GM18505 (cell line): Measurements from ENCODE around the gene AMY1A.
"Not testable (repeated sequence)": the region's sequence is repeated elsewhere in the genome, so short reads cannot be mapped to it uniquely, and the experiment has no call there.

ENCODE experiments used
- ATAC-seq: cut with Tn5 transposase; IDR thresholded peaks from one replicate; pipeline ENCODE4 v1.9.1; 2021; ENCODE audit not compliant: unreplicated experiment
- POLR2A ChIP-seq: IDR thresholded peaks from 4 replicates; pipeline ENCODE4 v1.6.1; 2011; ENCODE audit warnings: borderline replicate concordance; ENCODE audit not compliant: insufficient read depth, insufficient read length; ENCODE audit errors: extremely low read depth

AMY1A gene

GRCh38 chr1:103655460-103655859 is at the start of gene AMY1A:
AMY1A (plus strand) TSS chr1:103655760; CDS start chr1:103656331, 571 bp downstream.
- not testable (repeated sequence) for ATAC-seq

- ATAC-seq: no peak
- no peak for TF ChIP-seq POLR2A
Observed at GRCh38 chr1:103616362-103616761, 39.2 kb upstream of the AMY1A start.

GRCh38 chr1:103616994-103617477 is 38.5 kb upstream of the AMY1A start, which contains the start of gene AMY2A:
AMY2A (plus strand) TSS chr1:103617427; CDS start chr1:103617441, 14 bp downstream.
- ATAC-seq: not testable (repeated sequence)

GRCh38 chr1:103627436-103627835 is 28.1 kb upstream of the AMY1A start:
- ATAC-seq: not testable (repeated sequence)

GRCh38 chr1:103641194-103641593 is 14.4 kb upstream of the AMY1A start:
- ATAC-seq: not testable (repeated sequence)

- not testable (repeated sequence) for ATAC-seq
Observed at GRCh38 chr1:103643908-103644307, 11.7 kb upstream of the AMY1A start.

- not testable (repeated sequence) for ATAC-seq
Observed at GRCh38 chr1:103650305-103650704, 5.3 kb upstream of the AMY1A start.

- not testable (repeated sequence) for ATAC-seq
Observed at GRCh38 chr1:103650889-103651288, 4.7 kb upstream of the AMY1A start.

- ATAC-seq: not testable (repeated sequence)
Observed at GRCh38 chr1:103654133-103654532, 1.4 kb upstream of the AMY1A start.

GRCh38 chr1:103676335-103676734 is 20.8 kb downstream of the AMY1A start:
- not testable (repeated sequence) for ATAC-seq

GRCh38 chr1:103696110-103696509 is 40.5 kb downstream of the AMY1A start, which contains the start of gene AMY1B:
AMY1B (minus strand) TSS chr1:103696210; CDS start chr1:103695639, 571 bp downstream.
- ATAC-seq: not testable (repeated sequence)

- not testable (repeated sequence) for ATAC-seq
Observed at GRCh38 chr1:103697430-103697829, 41.9 kb downstream of the AMY1A start.

- not testable (repeated sequence) for ATAC-seq
Observed at GRCh38 chr1:103700669-103701068, 45.1 kb downstream of the AMY1A start.

- not testable (repeated sequence) for ATAC-seq
Observed at GRCh38 chr1:103701256-103701655, 45.7 kb downstream of the AMY1A start.

- ATAC-seq: not testable (repeated sequence)
Observed at GRCh38 chr1:103707670-103708069, 52.1 kb downstream of the AMY1A start.

- ATAC-seq: not testable (repeated sequence)
Observed at GRCh38 chr1:103710381-103710780, 54.8 kb downstream of the AMY1A start.
